GM20431 (cell line): ENCODE data around the gene MDM1.

Source experiments
- in situ Hi-C: fragments of 300-500 bp; cut with MseI, MboI; formaldehyde crosslinking; loops from one replicate; pipeline ENCODE4 v1.15.0; 2020; ENCODE audit warnings: low sequenced_read_pairs; ENCODE audit not compliant: unreplicated experiment

Gene MDM1

GRCh38 chr12:68332728-68333630 is 817 bp upstream of the MDM1 start:
- in situ Hi-C loops: loop anchor here (25.0 kb wide), 1 partner anchor 354 kb away; the partner anchor contains the start of gene NUP107

DNA sequence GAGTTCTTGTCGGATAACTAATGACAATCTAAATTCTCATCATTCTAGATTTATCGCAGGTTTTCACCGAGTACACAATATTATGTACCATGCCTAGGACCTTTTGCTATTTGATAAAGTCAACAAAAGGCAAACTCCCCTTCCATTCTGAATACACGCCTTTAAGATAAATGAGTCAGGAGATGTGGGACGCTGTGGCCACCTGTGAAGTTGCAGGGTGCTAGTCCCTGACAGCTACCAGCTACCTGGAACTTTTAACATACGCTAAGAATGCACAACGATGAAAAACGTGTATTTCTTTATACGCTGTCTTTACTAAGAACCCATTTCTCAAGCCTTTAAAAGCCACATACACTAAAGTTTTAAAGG is 678 bp downstream of the MDM1 start:
- in situ Hi-C loops: loop anchor here (25.0 kb wide), 1 partner anchor 356 kb away; the partner anchor contains the start of gene NUP107

GRCh38 chr12:68327896-68328295 is 4.3 kb downstream of the MDM1 start:
- in situ Hi-C loops: loop anchor here (25.0 kb wide), 1 partner anchor 359 kb away; the partner anchor contains the start of gene NUP107

DNA sequence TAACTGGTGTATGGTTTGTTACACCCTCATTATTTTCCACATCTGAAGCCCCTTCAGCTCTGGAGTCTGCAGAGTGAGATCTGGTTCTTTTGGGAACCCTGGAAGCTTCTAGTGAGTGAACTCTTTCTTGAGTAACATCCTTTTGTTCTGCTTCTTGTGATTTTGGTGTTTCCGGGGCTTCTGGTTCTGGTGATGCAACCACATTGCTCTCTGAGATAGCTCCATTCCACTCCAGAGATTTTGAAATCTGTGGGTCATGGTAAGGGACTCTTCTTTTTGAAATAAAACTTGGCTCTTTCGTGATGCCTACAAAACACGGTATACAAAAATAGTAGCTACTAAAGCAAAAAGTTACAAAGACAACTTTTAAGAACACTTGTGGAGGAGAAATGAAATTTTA is 5.4 kb downstream of the MDM1 start:
- in situ Hi-C loops: loop anchor here (25.0 kb wide), 1 partner anchor 361 kb away; the partner anchor contains the start of gene NUP107

DNA sequence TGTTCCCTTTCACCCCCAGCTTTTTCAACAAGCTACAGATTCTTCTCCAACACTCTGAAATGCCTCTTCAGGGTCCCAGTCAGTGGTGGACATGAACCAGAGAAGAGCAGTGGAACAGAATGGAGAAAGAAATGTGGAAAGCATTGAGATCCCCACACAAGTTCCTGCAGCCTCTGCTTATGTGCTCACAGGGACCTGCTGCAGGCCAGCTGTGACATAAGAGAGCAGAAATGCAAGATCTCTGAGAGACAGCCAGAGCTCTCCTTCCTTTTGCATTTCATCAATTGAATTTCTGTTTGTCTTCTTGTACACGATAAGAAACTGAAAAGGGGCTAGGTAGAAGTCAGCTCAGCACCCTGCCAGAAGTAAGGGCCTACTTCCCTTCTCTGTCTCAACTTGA is 6.2 kb downstream of the MDM1 start:
- in situ Hi-C loops: loop anchor here (25.0 kb wide), 1 partner anchor 361 kb away; the partner anchor contains the start of gene NUP107

GRCh38 chr12:68324531-68324930 is 7.6 kb downstream of the MDM1 start:
- in situ Hi-C loops: no loop called here

DNA sequence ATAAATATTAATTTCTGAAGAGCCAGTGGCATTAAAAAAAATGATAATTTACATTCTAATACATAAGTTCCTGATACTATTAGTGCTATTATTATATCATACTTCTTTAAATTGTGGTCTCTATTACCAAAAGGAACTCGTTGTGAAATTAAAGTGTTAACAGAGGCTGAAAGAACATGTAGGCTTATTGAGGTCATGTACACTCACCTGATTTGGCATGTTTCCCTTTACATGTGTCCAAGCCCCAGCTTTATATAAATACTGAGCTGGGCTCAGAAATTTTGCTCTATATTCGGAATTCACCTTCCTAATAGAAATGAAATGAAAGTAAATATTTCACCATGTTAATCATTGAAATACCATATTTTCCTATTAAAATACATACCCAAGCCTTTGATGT is 11.0 kb downstream of the MDM1 start:
- in situ Hi-C loops: no loop called here

DNA sequence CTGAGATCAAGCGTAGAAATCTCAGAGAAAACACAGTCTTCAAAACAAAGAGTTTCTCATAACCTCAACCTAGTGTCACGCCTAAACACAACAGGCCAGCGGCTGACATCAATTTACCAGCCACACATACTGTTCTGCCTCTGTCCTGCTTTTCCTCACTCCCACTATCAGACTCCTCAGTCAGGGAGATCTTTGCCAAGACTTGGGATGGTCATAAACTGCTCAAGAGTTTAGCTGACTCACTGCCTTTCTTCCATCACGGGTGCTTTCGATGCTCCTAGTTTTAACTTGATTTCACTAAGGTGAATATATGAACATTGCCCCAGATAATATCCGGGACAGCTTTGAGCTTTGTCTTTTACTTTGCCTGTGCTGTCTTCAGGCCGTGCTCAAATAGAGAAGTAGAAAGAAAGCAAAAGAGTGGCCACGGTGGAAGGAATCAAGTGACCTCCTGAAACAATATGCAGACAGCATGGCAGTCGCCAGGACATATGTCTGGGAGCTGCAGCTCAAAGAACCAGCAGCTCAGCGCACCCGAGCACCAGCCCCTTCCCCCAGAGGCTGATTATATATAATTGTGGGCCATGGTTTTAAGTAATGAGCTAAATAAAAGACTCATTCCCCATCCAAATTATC is 12.1 kb downstream of the MDM1 start:
- in situ Hi-C loops: loop anchor here (10.0 kb wide), 1 partner anchor 85 kb away; no protein-coding TSS in a partner anchor

DNA sequence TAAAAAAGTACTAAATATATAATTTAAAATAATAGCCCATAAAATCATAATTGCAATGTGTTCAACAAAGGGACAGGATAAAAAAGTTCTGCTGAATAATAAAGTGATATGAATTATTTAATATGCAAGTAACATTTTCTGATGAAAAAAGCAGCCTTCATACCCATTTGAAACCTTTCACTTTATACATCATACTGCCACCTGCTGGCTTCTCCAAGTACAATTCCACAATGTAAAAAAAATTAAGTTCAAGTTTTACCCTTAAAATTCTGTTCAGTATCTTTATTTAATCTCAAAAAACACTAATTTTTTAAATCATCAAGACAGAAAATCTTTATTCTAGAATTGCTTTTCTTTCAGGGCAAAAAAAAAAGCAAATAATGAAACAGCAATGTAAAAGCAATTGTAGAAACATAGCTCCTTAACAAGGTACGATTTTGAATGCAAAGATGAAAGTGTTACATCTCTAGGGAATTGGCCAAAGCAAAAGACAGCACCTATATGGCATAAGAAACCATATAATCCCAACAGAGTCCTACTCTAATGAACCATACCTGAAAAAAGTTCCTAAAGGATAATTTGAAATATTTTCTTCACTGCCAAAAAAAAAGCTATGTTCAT is 15.0 kb downstream of the MDM1 start:
- in situ Hi-C loops: loop anchor here (10.0 kb wide), 1 partner anchor 82 kb away; no protein-coding TSS in a partner anchor

- in situ Hi-C loops: loop anchor here (10.0 kb wide), 1 partner anchor 76 kb away; no protein-coding TSS in a partner anchor
These were observed 21.8 kb downstream of the MDM1 start for GRCh38 chr12:68310370-68310769.

- in situ Hi-C loops: no loop called here
These were observed 25.6 kb downstream of the MDM1 start for GRCh38 chr12:68306564-68306963.

- in situ Hi-C loops: no loop called here
These were observed 26.9 kb downstream of the MDM1 start for GRCh38 chr12:68305278-68305677.

DNA sequence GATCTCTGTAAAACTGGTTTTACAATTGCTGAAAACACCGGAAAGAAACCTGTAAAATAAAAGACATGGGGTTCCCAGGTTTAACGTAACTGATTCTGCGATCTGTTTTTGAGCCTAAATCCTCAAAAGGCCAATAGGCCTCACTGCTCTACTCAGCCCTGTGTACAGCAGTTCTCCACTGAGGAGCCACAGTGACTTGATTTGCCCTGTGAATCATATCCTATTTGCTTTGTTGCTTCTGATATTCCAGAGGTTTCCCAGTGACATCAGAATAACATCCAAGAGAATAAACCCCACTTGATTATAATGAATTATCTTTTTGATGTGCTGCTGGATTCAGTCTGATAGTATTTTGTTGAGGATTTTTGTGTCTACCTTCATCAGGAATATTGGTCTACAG is 27.5 kb downstream of the MDM1 start:
- in situ Hi-C loops: no loop called here

- in situ Hi-C loops: no loop called here
These were observed 28.3 kb downstream of the MDM1 start for GRCh38 chr12:68303850-68304249.

DNA sequence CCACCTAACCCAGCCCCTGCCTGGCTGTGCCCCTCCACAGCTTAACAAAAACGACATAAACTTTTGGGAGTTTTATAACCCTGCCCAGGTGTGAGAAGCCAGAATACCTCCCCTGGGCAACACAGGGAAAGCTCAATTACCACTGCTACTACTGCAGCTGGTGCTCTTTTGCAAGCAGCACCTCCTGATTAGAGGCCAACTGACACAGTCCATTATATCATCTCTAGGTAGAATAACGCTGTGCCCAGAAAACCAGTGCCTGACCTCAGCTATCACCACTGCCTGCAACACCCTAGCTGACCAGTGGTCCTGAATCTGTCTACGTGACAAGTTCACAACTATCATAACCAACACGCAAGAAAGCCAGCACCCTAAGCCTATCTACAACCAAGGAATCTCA is 34.2 kb downstream of the MDM1 start:
- in situ Hi-C loops: no loop called here

- in situ Hi-C loops: no loop called here
These were observed 37.9 kb downstream of the MDM1 start for GRCh38 chr12:68294251-68294650.

DNA sequence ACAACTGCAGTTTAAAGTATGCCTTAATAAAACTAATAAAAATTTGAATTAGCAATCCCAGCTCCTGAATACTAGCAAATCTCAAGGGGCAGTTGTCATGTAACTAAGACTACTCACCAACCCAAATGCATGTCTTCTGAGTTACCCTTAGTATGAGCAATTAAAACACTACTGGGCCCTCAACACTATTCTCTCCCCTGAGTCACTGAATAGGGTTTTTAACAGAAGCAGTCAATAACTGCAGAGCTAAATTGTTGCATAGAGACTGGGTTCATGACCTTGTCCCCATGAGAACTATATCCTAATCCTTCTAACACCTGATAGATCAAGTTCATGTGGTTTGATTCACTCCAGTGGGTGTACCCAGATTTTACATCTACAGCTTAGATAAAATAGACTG is 38.8 kb downstream of the MDM1 start:
- in situ Hi-C loops: no loop called here

- in situ Hi-C loops: no loop called here
These were observed 39.8 kb downstream of the MDM1 start for GRCh38 chr12:68292151-68292943.

DNA sequence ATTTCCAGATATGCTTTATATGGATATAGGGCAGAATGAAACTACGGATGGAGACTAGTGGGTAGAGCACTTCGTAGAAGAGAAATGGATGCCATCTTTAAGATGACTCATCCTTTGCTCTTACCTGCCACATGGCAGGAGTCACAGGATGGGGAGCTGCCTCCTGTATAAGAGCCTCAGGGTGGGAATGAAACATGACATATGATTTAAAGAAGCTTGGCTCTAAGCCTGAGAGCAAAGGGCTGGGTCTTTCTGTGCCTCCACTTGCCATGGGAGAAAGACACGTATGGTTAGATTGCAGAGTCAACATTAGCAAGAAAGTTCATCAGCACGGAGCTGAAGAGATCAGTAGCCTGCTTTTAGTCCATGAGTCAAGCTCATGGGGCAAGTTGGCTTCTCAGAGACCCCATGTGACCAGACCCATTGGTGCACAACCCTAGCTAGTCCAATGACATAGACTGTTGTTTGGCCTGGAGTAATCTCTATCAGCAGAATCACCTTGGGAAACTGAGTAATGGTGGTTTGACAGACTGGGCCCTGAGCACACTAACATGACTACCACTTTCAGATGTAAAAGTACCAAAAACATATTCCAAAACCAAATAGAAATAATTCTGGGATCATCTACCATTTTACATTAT is 40.6 kb downstream of the MDM1 start:
- in situ Hi-C loops: no loop called here
